ENCODE data around the gene GLS.

DNA sequence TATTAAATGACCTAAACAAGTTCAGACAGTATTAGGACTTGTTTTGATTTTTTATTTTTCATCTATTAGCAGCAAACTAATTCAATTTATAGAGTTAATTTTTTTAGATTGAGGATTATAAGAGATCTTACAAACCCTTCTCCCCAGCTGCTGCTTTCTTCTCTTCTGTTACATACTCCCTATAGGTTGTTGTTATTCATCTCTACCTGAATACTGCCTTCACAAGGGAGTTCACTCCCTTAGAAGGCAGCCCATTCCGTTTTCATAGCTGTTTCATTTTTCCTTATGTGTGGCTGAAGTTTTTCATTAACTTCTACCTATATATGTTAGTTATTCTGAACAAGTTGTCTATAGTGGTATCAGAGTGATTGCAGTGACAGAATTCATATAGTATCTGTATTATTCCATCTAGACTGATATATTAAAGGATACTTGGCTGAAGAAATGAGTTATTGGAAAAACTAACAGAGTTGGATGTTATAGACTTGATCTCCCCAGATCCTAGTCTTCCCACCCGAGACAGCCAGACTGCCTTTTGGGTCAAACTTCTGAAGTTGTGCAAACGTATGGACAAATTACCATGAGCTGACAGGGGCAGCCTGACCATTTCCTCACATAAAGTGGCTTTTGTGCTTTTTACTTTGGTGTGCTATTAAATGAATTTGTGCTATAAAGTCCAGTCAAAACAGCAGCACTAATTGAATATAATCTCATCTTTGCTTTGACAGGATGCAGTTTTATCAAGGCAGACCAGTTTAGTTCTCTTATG lies 8.7 kb downstream of the GLS start:
- TF ChIP-seq TAF1 (IDR thresholded peaks at IDR 0.05; ENCODE audit: low read depth) (no peak), TCF12 (IDR thresholded peaks at IDR 0.05; ENCODE audit: low read depth) (no peak)

All from Ishikawa (cell line).